ENCODE measurements around the gene PRPF39.

PRPF39 gene

DNA sequence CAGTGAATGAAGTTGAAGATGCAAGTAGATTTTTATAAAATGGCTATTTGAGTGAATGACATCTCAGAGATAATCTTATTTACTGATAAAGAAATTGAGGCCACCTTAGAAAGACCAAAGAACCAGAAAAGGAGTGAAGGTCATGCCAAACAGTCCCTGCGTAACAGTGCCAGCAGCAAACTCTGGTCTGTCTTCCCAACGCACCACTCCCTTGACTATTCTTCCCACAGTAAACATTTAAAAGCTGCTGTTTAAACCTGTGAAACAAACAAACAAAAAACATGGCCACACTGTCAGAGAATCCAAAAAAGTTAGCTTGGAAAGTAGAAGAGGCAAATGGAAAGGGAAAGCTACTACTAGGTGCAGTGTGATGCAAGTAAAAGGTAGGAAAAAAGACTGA, 1.5 kb upstream of the PRPF39 start:
- no peak for DNase-seq

GRCh38 chr14:45083617-45083975, 320 bp upstream of the PRPF39 start:
- DNase-seq, result peak in 1 of 3 experiments; percentile 31

GRCh38 chr14:45084946-45085346, 1.0 kb downstream of the PRPF39 start:
- DNase-seq, result no peak

DNA sequence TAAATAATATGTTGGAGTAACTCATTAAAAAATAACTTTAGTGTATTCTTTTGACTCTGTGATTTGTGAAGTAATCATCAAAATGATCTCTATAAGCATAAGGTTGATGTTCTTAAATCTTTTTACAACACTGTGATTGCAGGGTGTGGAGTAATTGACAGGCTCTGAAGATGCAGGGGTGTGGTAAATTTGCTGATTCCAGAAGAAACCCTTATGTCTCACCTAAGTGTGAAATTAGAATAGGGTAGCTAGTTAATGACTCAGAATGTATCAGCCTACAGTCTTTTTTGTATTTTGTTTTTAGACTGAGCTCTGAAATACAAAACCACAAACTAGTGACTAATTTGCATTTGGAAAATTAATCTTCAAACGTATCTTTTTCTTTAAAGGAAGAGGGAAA, 5.9 kb downstream of the PRPF39 start:
- no peak for DNase-seq

DNA sequence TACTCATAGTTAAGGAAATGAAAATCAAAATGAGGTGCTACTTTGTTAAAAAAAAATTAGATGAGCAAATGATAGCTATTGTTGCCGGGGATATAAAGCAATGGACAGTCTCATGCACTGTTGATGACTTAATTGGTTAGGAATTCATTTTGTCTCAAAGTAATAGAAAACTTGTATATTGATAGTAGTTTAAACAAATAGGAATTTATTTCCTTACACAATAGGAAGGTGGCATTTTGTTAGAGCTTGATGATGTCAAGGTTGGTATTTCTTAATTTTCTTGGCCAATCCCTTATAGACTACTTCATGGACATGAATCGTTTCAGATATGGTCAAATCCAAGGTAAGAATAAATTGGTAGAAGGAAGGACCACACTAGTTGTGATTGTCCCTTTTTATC, 7.8 kb downstream of the PRPF39 start:
- DNase-seq, result no peak

- DNase-seq, result no peak
These were observed 10.4 kb downstream of the PRPF39 start for GRCh38 chr14:45094275-45094674.

DNA sequence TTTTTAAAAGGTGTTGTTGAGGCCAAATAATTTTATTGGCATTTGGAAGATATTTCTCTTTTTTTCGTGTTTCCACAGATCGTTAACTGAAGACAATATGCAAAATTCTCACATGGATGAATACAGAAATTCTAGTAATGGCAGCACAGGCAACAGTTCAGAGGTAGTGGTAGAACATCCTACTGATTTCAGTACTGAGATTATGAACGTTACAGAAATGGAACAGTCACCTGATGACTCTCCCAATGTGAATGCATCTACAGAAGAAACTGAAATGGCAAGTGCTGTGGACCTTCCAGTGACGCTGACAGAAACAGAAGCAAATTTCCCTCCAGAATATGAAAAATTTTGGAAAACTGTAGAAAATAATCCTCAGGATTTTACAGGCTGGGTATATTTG, 11.2 kb downstream of the PRPF39 start:
- DNase-seq, result no peak

GRCh38 chr14:45096218-45096617, 12.3 kb downstream of the PRPF39 start:
- no peak for DNase-seq

- no peak for DNase-seq
These were observed 19.9 kb downstream of the PRPF39 start for GRCh38 chr14:45103806-45104205.

GRCh38 chr14:45104561-45104960, 20.6 kb downstream of the PRPF39 start:
- no peak for DNase-seq

DNA sequence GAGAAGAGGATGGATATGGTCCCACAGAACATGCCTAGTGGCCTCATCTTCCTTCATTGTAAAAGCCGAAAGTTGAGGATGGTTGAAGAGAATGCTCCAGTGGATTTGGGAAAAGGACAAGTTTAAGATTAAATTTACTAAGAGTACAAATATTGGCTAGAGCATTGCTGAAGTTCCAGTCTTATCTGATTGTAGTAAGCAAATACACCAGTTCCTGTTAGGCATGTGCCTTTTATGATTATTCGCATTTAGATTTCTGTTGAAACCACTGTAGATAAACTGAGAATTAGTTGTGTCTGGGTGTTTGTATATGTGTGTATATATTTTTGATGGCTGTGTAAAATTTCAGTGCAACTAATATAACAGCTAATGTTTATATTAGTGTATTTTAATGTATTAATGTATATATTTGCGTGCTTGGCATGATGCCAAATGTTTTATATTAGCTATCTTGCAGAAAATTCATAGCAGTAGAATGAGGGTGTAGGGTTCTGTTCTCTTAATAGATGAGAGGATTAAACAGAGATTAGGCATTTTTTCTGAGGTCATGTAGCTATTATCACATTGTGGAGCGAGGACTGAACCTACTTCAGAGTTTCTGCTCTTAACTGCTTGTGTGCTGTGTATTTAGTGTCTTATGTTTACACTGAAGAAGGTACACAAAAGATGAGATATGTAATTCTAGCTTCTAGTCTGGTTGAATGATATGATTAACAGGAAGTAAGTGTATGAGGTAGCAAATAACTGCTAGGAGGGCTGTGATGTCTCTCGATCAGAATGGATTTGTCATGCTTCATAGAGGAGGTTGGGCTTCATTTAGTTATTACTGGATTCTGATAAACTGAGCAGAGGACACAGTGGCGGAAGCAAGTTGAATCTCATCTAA, 29.2 kb downstream of the PRPF39 start:
- peak in 2 of 3 experiments; percentile 40 to 65 for DNase-seq

- DNase-seq, result peak in 1 of 3 experiments; percentile 26
These were observed 30.4 kb downstream of the PRPF39 start for GRCh38 chr14:45114327-45114726.

- no peak for DNase-seq
These were observed 34.7 kb downstream of the PRPF39 start for GRCh38 chr14:45118594-45118993.

DNA sequence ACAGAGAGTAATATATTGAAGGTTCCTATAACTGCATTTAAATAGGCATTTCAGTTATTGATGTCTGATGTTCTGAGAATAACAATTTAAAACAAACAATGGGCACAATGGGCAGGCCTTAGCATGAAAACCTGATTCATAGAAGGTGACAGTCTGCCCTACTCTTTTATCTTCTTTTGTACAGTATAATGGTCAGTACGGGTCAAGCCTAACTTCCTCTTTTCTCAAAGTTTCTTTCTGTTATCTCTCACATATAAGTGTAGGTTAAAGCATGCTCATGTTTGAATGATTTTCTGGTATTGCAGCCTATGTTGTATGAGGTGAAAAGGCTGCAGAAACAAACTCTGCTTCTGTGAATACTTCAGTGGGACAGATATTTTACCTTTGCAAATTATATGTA, 36.2 kb downstream of the PRPF39 start:
- no peak for DNase-seq

DNA sequence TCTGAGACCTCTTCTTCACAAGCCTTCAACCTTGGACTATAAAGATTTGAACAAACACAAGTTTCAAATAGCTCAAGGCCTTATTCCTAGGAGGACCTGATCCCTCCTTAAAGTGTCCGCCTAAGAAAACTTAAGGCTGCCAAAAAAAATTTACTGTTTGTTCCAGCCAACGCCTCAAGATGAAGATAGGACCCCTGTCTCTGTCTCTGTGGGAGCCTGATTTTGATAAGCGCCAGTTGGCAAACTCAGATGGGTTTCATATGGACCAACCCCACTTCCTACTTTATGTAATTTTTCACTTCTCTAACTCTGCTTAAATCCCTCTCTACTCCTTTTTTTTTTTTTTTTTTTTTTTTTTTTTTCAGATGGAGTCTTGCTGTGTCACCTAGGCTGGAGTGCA, 39.4 kb downstream of the PRPF39 start:
- no peak for DNase-seq

DNA sequence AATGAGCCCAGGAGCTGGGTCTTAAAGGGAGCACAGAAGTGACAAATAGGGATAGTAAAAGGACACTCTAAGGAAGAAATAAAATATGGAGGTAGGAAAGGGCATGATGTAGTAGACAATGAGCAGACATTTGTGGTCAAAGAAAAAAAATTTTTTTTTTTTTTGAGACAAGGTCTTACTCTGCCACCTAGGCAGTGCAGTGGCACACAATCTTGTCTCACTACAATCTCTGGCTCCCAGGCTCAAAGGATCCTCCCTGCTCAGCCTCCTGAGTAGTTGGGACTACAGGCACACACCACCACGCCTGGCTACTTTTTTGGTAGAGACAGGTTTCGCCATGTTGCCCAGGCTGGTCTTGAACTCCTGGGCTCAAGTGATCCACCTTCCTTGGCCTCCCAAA, 41.8 kb downstream of the PRPF39 start:
- no peak for DNase-seq

GRCh38 chr14:45128963-45129629, 45.2 kb downstream of the PRPF39 start:
- no peak for DNase-seq

DNA sequence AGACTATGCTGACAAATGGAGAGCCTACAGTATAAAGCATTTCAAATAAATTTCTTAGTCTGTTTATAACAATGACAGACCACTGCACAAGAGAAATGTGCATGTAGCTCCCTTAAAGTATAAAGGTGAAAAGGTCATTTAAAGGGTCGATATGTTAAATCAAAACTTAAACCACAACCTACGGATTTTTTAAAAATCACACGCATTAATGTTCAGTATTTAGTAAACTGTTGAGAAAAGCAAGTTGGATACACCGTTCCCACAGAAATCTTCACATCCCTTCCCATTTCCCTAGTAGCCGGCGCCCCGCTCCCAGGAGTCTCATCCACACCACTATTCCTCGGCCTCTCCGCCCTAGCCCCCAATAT, 49.8 kb downstream of the PRPF39 start:
- peak in 1 of 3 experiments; percentile 30 for DNase-seq

- peak; percentile 98 to 99 (median 99) for DNase-seq
These were observed 50.4 kb downstream of the PRPF39 start, which contains the start of gene FKBP3 for GRCh38 chr14:45134051-45134958. Gene FKBP3, minus strand, starts transcription at chr14:45134481. Its CDS starts 25 bp downstream, at chr14:45134456.

- peak in 1 of 3 experiments; percentile 49 for DNase-seq
These were observed 51.2 kb downstream of the PRPF39 start for GRCh38 chr14:45135156-45135555.

DNA sequence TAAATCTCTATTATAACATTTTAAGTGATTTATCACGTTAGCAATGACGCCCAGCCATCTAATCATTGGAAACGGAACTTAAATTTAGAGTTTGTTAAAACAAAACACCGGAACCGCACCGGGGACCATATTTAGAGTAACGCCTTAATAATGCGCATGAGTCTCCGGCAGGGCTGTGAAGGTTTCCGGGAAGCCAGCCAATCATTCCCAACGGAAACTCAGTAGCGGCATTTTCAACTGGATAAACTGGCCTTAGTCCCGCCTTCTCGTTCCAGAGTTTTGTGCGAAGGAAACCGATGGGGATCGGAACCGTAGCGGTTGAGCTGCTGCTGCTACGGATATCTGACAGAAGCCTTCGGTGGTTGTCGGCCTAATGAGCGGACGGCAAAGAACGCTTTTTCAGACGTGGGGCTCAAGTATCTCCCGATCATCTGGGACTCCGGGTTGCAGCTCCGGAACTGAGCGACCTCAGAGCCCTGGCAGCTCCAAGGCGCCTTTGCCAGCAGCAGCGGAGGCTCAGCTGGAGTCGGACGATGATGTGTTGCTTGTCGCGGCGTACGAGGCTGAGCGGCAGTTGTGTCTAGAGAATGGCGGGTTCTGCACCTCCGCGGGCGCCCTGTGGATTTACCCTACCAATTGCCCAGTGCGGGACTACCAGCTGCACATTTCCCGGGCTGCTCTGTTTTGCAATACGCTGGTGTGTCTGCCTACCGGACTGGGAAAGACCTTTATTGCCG, 51.9 kb downstream of the PRPF39 start, which contains the start of gene FANCM:
Gene FANCM, plus strand, starts transcription at position 272 of the 737 bp plus-strand sequence. Its CDS starts 102 bp downstream, at position 374.
- peak; percentile 96 to 99 (median 99) for DNase-seq

DNA sequence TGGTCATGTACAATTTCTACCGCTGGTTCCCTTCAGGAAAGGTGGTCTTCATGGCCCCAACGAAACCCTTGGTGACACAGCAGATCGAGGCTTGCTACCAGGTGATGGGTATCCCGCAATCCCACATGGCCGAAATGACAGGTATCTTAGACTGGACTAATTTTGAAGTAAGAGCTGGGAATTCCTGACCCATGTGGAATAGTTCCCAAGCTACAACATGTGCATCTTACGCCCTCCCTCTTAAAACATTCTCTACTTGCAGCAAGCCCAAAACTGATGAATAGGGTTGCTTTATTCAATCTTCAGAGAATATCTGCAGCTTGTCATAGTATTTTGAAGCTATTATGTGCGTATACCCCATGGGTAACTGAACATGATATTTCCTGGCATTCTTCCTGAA, 52.5 kb downstream of the PRPF39 start:
- peak in 1 of 3 experiments; percentile 41 for DNase-seq

All from NCI-H1417 (cell line).